Measurements from ENCODE around the gene CABP2.
"Not testable (repeated sequence)": the region's sequence is repeated elsewhere in the genome, so short reads cannot be mapped to it uniquely, and the experiment has no call there.

DNA sequence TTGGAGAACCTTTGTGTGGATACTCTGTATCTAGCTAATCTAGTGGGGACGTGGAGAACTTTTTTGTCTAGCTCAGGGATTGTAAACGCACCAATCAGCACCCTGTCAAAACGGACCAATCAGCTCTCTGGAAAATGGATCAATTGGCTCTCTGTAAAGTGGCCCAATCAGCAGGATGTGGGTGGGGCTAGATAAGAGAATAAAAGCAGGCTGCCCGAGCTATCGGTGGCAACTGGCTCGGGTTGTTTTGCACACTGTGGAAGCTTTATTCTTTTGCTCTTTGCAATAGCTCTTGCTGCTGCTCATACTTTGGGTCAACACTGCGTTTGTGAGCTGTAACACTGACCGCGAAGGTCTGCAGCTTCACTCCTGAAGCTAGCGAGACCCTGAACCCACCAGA is 46.6 kb downstream of the CABP2 start:
- TF ChIP-seq, protein P1, sequence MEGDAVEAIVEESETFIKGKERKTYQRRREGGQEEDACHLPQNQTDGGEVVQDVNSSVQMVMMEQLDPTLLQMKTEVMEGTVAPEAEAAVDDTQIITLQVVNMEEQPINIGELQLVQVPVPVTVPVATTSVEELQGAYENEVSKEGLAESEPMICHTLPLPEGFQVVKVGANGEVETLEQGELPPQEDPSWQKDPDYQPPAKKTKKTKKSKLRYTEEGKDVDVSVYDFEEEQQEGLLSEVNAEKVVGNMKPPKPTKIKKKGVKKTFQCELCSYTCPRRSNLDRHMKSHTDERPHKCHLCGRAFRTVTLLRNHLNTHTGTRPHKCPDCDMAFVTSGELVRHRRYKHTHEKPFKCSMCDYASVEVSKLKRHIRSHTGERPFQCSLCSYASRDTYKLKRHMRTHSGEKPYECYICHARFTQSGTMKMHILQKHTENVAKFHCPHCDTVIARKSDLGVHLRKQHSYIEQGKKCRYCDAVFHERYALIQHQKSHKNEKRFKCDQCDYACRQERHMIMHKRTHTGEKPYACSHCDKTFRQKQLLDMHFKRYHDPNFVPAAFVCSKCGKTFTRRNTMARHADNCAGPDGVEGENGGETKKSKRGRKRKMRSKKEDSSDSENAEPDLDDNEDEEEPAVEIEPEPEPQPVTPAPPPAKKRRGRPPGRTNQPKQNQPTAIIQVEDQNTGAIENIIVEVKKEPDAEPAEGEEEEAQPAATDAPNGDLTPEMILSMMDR (IDR thresholded peaks at IDR 0.05) = not testable (repeated sequence)
- TF ChIP-seq POLR2AphosphoS5, POLR2A, EP300 (IDR thresholded peaks at IDR 0.05): not testable (repeated sequence)

Measured in upper lobe of left lung (tissue), 4 donors.